Astrocyte (in vitro differentiated cells and primary cell): ENCODE results near the gene PVALEF. TPM values are rescaled to one million over a fixed set of nuclear protein-coding genes. Genes with fewer than 3 reads are reported as not detected.

Experiments used
- DNase-seq: peaks from one replicate; pipeline ENCODE4 v3.0.0-alpha.2; 2010; ENCODE audit warnings: low read depth
- FAIRE-seq: peaks from 2 replicates; lab custom pipeline; 2011; peaks lifted over from hg19 to GRCh38; lab: Jason Lieb, UNC
- H2AFZ ChIP-seq: 2 replicates; pipeline ENCODE4 v1.6.0; 2012; ENCODE audit warnings: low read depth, low read length, inconsistent platforms
- H3K27ac ChIP-seq: 2 replicates; pipeline ENCODE4 v1.5.1; 2011; ENCODE audit warnings: low read depth, low read length, inconsistent platforms
- H3K27me3 ChIP-seq: 2 replicates; pipeline ENCODE4 v1.6.0; 2011; ENCODE audit warnings: low read length, inconsistent platforms; ENCODE audit not compliant: insufficient read depth
- H3K36me3 ChIP-seq: 2 replicates; pipeline ENCODE4 v1.5.1; 2011; ENCODE audit warnings: low read length, inconsistent platforms; ENCODE audit not compliant: insufficient read depth
- H3K4me1 ChIP-seq: 2 replicates; pipeline ENCODE4 v1.5.1; 2011; ENCODE audit warnings: low read length, inconsistent platforms; ENCODE audit not compliant: insufficient read depth
- H3K4me2 ChIP-seq: 2 replicates; pipeline ENCODE4 v1.6.0; 2012; ENCODE audit warnings: low read length, inconsistent platforms
- H3K4me3 ChIP-seq: 2 replicates; pipeline ENCODE4 v1.5.1; 2011; ENCODE audit warnings: low read depth, mild to moderate bottlenecking, low read length, inconsistent platforms; ENCODE audit not compliant: insufficient read depth
- H3K79me2 ChIP-seq: 2 replicates; pipeline ENCODE4 v1.6.0; 2012; ENCODE audit warnings: mild to moderate bottlenecking, low read length, inconsistent platforms; ENCODE audit not compliant: insufficient read depth
- H3K9ac ChIP-seq: 2 replicates; pipeline ENCODE4 v1.6.0; 2012; ENCODE audit warnings: mild to moderate bottlenecking, low read length, inconsistent platforms
- H3K9me3 ChIP-seq: 2 replicates; pipeline ENCODE4 v1.5.1; 2012; ENCODE audit warnings: low read depth, mild to moderate bottlenecking, low read length, inconsistent platforms; ENCODE audit not compliant: insufficient read depth
- H4K20me1 ChIP-seq: 2 replicates; pipeline ENCODE4 v1.6.0; 2012; ENCODE audit warnings: low read length, inconsistent platforms; ENCODE audit not compliant: insufficient read depth
- H3K27ac Mint-ChIP-seq: one replicate; pipeline ENCODE4 v1.8.0; 2021; ENCODE audit warnings: mild to moderate bottlenecking, mixed read lengths; ENCODE audit not compliant: unreplicated experiment
- H3K27me3 Mint-ChIP-seq: one replicate; pipeline ENCODE4 v1.8.0; 2021; ENCODE audit warnings: low read depth, mixed read lengths; ENCODE audit not compliant: unreplicated experiment
- H3K36me3 Mint-ChIP-seq: one replicate; pipeline ENCODE4 v1.8.0; 2021; ENCODE audit warnings: low read depth, mixed read lengths; ENCODE audit not compliant: unreplicated experiment
- H3K4me1 Mint-ChIP-seq: one replicate; pipeline ENCODE4 v1.8.0; 2021; ENCODE audit warnings: low read depth, mixed read lengths; ENCODE audit not compliant: unreplicated experiment
- H3K4me3 Mint-ChIP-seq: one replicate; pipeline ENCODE4 v1.8.0; 2021; ENCODE audit warnings: mild to moderate bottlenecking, moderate library complexity, mixed read lengths; ENCODE audit not compliant: unreplicated experiment
- H3K9me3 Mint-ChIP-seq: one replicate; pipeline ENCODE4 v1.8.0; 2021; ENCODE audit warnings: mild to moderate bottlenecking, mixed read lengths; ENCODE audit not compliant: unreplicated experiment
- EZH2 ChIP-seq: IDR thresholded peaks from 2 replicates; pipeline ENCODE4 v1.6.1; 2012; ENCODE audit warnings: mild to moderate bottlenecking, low read length, inconsistent platforms; ENCODE audit not compliant: insufficient read depth
- total RNA-seq: library from RNA; stranded (reverse); gene quantifications from 2 replicates; pipeline ENCODE4 v1.2.1, GENCODE V29; 2021
- TF ChIP-seq, protein P1 (sequence below): IDR thresholded peaks from 2 replicates; pipeline ENCODE4 v1.5.1; 2011; ENCODE audit warnings: low read depth, mild to moderate bottlenecking, inconsistent platforms, low read length, moderate library complexity; ENCODE audit not compliant: insufficient read depth

The PVALEF gene
- total RNA-seq, 1 donor from 2014 or later = not detected

- H3K27ac Mint-ChIP-seq = no peak overlapping the region
- no peak overlapping the region for H3K4me3 Mint-ChIP-seq
- H3K36me3 Mint-ChIP-seq = no peaks in the 10 kb centered on the region
- H3K27me3 Mint-ChIP-seq = peaks cover 12% of the 10 kb centered on the region
- TF ChIP-seq EZH2 = no peak
- TF ChIP-seq, protein P1, sequence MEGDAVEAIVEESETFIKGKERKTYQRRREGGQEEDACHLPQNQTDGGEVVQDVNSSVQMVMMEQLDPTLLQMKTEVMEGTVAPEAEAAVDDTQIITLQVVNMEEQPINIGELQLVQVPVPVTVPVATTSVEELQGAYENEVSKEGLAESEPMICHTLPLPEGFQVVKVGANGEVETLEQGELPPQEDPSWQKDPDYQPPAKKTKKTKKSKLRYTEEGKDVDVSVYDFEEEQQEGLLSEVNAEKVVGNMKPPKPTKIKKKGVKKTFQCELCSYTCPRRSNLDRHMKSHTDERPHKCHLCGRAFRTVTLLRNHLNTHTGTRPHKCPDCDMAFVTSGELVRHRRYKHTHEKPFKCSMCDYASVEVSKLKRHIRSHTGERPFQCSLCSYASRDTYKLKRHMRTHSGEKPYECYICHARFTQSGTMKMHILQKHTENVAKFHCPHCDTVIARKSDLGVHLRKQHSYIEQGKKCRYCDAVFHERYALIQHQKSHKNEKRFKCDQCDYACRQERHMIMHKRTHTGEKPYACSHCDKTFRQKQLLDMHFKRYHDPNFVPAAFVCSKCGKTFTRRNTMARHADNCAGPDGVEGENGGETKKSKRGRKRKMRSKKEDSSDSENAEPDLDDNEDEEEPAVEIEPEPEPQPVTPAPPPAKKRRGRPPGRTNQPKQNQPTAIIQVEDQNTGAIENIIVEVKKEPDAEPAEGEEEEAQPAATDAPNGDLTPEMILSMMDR = no peak
- Histone ChIP-seq H3K4me3 (no peak overlapping the region), H3K79me2 (no peaks in the 10 kb centered on the region), H3K9me3 (no peaks in the 10 kb centered on the region), H3K36me3 (no peaks in the 10 kb centered on the region), H2AFZ (no peak overlapping the region), H3K4me1 (no peaks in the 10 kb centered on the region), H3K27ac (no peak overlapping the region), H3K27me3 (peaks cover 3% of the 10 kb centered on the region), H3K9ac (no peak overlapping the region), H3K4me2 (no peak overlapping the region), H4K20me1 (no peaks in the 10 kb centered on the region)
- H3K4me1 Mint-ChIP-seq = no peaks in the 10 kb centered on the region
- FAIRE-seq = no peak
- no peaks in the 10 kb centered on the region for H3K9me3 Mint-ChIP-seq
- no peak for DNase-seq
Observed at GRCh38 chr17:81186203-81186602, 20.9 kb downstream of the PVALEF start.

DNA sequence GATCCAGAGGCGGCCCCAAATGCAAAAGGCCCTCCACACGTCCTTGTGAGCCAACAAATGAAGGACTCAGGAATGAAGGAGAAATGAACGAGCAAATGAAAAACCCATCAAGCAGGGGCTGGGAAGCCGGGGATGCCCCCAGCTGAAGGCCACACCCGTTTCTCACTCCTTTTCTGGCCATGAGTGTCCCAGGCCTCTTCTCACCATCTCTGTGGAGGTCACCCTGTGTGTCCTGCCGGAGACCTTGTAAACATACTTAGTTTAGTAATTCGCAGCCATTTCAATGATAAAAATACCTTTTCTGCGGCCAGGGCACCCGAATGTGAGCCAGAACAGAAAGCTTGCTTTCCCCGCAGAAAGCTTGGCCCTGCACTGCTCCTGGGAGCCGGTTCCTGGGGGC is 21.8 kb downstream of the PVALEF start:
- Histone ChIP-seq H4K20me1 (no peaks in the 10 kb centered on the region), H3K9ac (no peak overlapping the region), H3K27me3 (peaks cover 3% of the 10 kb centered on the region), H3K9me3 (no peaks in the 10 kb centered on the region), H3K79me2 (no peaks in the 10 kb centered on the region), H2AFZ (no peak overlapping the region), H3K4me1 (no peaks in the 10 kb centered on the region), H3K4me3 (no peak overlapping the region), H3K27ac (no peak overlapping the region), H3K4me2 (no peak overlapping the region), H3K36me3 (no peaks in the 10 kb centered on the region)
- H3K27ac Mint-ChIP-seq = no peak overlapping the region
- H3K4me1 Mint-ChIP-seq = no peaks in the 10 kb centered on the region
- DNase-seq (no peak), FAIRE-seq (no peak)
- H3K4me3 Mint-ChIP-seq = no peak overlapping the region
- no peaks in the 10 kb centered on the region for H3K9me3 Mint-ChIP-seq
- no peaks in the 10 kb centered on the region for H3K36me3 Mint-ChIP-seq
- TF ChIP-seq, protein P1 = no peak
- TF ChIP-seq EZH2 = no peak
- peaks cover 12% of the 10 kb centered on the region for H3K27me3 Mint-ChIP-seq

DNA sequence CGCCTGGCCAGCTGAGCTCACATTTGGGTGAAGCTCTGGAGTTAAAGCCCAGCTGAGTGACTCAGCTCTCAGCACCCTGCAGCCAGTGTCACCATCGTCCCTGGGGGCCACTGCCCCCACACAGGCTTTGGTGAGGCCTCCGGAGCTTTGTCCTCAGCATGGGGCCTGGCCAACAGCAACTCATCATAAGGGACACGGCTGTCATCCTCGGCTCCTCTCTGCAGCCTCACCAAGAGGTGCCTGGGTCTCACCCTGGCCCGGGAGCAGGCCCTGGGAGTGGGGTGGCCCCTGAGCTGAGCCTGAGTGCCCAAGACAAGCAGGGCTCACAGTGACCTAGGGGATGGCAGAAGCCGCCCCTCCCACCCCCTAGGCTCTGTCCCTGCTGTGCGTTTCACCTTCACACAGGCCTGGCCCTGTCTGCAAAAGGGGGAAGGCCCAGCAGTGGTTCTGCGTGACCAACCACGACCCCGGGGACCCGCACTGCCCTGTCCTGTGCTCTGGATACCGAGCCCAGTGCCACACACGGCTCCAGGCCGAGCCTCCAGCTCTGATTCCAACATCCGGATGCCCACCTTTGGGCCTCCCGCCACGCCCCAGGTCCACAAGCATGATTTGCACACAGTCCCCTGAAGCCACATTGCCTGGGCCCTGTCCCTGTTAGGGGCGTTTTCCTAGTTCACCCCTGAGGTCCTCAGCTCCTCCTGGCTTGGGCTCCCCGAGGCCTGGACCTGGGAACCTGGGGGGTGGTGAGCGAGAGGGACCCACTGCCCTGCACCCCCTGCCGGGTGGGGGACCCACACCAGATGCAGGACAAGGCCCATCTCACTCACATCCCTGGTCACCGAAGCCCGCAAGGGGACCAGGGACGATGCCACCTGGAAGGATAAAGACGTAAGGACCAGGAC is 22.5 kb downstream of the PVALEF start:
- Histone ChIP-seq H3K4me1 (no peaks in the 10 kb centered on the region), H2AFZ (no peak overlapping the region), H3K4me3 (no peak overlapping the region), H3K79me2 (no peaks in the 10 kb centered on the region), H3K4me2 (no peak overlapping the region), H3K36me3 (no peaks in the 10 kb centered on the region), H3K27me3 (peaks cover 3% of the 10 kb centered on the region), H3K9me3 (no peaks in the 10 kb centered on the region), H3K9ac (no peak overlapping the region), H4K20me1 (no peaks in the 10 kb centered on the region), H3K27ac (no peak overlapping the region)
- TF ChIP-seq, protein P1 = no peak
- TF ChIP-seq EZH2 = no peak
- Mint-ChIP-seq H3K27ac (no peak overlapping the region), H3K36me3 (no peaks in the 10 kb centered on the region), H3K4me1 (no peaks in the 10 kb centered on the region), H3K4me3 (no peak overlapping the region), H3K27me3 (peaks cover 9% of the 10 kb centered on the region), H3K9me3 (no peaks in the 10 kb centered on the region)
- no peak for FAIRE-seq
- DNase-seq = no peak
